ENCODE results near the gene ARG2. TPM values are rescaled to one million over a fixed set of nuclear protein-coding genes. Genes with fewer than 3 reads are reported as not detected.

The ARG2 gene
- total and polyA plus RNA-seq, 9 of the 15 experiments (the other 6 are each of a cell fraction or from before 2014, with no cell fraction given), result 6.2 to 75.0 (median 17.8) TPM

DNA sequence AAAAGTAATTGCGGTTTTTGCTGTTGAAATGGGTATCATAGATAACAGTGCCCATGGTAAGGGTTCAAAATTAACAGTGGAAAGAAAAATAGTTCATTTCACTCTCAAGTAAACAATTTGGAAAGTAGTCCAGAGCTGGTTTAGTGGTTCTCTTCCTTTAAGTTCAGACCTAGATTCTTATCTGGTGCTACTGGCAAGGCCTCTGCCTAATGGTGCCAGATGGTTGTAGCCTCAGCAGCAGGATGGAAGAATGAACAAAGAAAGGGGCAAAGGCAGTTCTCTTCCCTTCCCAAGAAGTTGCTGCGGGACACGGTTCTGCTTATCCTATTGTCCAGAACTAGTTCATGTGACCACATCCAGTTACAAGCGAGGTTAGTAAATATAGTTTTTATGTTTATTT lies 10.5 kb downstream of the ARG2 start (continued):
- TF ChIP-seq, protein P1, sequence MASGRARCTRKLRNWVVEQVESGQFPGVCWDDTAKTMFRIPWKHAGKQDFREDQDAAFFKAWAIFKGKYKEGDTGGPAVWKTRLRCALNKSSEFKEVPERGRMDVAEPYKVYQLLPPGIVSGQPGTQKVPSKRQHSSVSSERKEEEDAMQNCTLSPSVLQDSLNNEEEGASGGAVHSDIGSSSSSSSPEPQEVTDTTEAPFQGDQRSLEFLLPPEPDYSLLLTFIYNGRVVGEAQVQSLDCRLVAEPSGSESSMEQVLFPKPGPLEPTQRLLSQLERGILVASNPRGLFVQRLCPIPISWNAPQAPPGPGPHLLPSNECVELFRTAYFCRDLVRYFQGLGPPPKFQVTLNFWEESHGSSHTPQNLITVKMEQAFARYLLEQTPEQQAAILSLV (tag; IDR thresholded peaks at IDR 0.05), result no peak
- TF ChIP-seq, protein P2, sequence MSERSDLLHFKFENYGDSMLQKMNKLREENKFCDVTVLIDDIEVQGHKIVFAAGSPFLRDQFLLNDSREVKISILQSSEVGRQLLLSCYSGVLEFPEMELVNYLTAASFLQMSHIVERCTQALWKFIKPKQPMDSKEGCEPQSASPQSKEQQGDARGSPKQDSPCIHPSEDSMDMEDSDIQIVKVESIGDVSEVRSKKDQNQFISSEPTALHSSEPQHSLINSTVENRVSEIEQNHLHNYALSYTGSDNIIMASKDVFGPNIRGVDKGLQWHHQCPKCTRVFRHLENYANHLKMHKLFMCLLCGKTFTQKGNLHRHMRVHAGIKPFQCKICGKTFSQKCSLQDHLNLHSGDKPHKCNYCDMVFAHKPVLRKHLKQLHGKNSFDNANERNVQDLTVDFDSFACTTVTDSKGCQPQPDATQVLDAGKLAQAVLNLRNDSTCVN (CRISPR knock-in tag; IDR thresholded peaks at IDR 0.05), result no peak
- TF ChIP-seq PHF21A (IDR thresholded peaks at IDR 0.05; ENCODE audit: borderline replicate concordance, low read depth), result no peak
- TF ChIP-seq ZNF445 (CRISPR knock-in tag; IDR thresholded peaks at IDR 0.05; ENCODE audit: low read depth), result no peak
- TF ChIP-seq ZNF384 (IDR thresholded peaks at IDR 0.05; ENCODE audit: low read depth, low read length), result no peak
- no peak for TF ChIP-seq ESRRA (IDR thresholded peaks at IDR 0.05; ENCODE audit: borderline replicate concordance, low read depth)

DNA sequence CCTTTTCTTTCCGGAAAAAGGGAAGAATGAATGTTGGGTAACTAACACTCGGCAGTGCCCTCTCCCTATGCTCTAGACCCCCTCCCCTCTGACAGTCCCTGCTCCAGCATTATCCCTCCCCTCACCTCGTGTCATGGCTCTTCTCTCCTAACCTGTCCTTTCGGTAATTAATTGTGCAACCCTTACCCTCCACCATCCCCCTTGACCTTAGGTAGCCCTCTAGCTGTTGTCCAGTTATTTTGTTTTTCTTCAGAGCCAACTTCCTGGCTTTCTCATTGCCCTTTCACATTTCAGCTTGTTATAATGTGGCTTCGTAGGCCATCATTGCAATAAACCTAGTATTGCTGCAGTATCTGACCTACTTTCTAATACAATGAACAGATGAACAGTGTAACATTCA lies 11.2 kb downstream of the ARG2 start:
- no peak for DNase-seq (ENCODE audit: extremely low read depth in 1 of 4, low spot score in 3 of 4)
- Histone ChIP-seq H3K27me3 (ENCODE audit: control insufficient read depth in 2 of 2, insufficient read depth in 2 of 2, low read length in 2 of 2) (no peaks in the 10 kb centered on the region), H3K9me3 (replicated peaks; ENCODE audit: control insufficient read depth, insufficient read depth, low read depth, low read length) (no peaks in the 10 kb centered on the region), H3K9me1 (ENCODE audit: control insufficient read depth, insufficient read depth, low read length) (no peaks in the 10 kb centered on the region), H4K20me1 (replicated peaks; ENCODE audit: control insufficient read depth, insufficient read depth, low read length) (no peaks in the 10 kb centered on the region), H3K9ac (ENCODE audit: insufficient read depth in 1 of 2, low read depth in 2 of 2, low read length in 2 of 2) (no peak overlapping the region), H3K79me2 (ENCODE audit: control insufficient read depth, insufficient read depth, low read length) (no peaks in the 10 kb centered on the region), H3K4me3 (no peak overlapping the region), H3K4me1 (replicated peaks in 1 of 2; ENCODE audit: control insufficient read depth in 2 of 2, insufficient read depth in 2 of 2, low read length in 2 of 2) (peaks cover 0 to 13% of the 10 kb centered on the region in 2 experiments; a peak in 3 of 5 replicates), H3K36me3 (ENCODE audit: control insufficient read depth, insufficient read depth, low read length) (no peaks in the 10 kb centered on the region; the same call in 2 of the 3 replicates), H2AFZ (ENCODE audit: low read depth, low read length) (no peak overlapping the region), H3K27ac (ENCODE audit: extremely low read depth, low read depth, low read length) (no peak overlapping the region), H3K4me2 (ENCODE audit: insufficient read depth, low read length) (no peak overlapping the region)
- BruUV-seq (replicated peaks), result no TSS peak
- ATAC-seq, result no peak
- FAIRE-seq, result no peak
- POLR2A ChIA-PET, result interaction anchor here (0.6 to 2.1 kb wide), 6 partner anchors 8 to 177 kb away, joined by 3 to 7 read pairs (median 4); no protein-coding TSS in a partner anchor
- CTCF ChIA-PET (ENCODE audit: low intra/inter-chr PET ratio), result no interaction called here
- intact Hi-C loops (cut with micrococcal nuclease), result no loop called here
- in situ Hi-C loops (cut with MboI), result no loop called here
- 62% methylated on average over 4 of the region's 5 CpGs for WGBS (ENCODE audit: insufficient coverage, low coverage, missing lambda C conversion rate)
- TF ChIP-seq, protein P3, sequence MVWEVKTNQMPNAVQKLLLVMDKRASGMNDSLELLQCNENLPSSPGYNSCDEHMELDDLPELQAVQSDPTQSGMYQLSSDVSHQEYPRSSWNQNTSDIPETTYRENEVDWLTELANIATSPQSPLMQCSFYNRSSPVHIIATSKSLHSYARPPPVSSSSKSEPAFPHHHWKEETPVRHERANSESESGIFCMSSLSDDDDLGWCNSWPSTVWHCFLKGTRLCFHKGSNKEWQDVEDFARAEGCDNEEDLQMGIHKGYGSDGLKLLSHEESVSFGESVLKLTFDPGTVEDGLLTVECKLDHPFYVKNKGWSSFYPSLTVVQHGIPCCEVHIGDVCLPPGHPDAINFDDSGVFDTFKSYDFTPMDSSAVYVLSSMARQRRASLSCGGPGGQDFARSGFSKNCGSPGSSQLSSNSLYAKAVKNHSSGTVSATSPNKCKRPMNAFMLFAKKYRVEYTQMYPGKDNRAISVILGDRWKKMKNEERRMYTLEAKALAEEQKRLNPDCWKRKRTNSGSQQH (CRISPR knock-in tag; IDR thresholded peaks at IDR 0.05), result no peak
- TF ChIP-seq SIN3B (IDR thresholded peaks at IDR 0.05; ENCODE audit: low read depth) (no peak), TAL1 (IDR thresholded peaks at IDR 0.05) (no peak)
- TF ChIP-seq, protein P4, sequence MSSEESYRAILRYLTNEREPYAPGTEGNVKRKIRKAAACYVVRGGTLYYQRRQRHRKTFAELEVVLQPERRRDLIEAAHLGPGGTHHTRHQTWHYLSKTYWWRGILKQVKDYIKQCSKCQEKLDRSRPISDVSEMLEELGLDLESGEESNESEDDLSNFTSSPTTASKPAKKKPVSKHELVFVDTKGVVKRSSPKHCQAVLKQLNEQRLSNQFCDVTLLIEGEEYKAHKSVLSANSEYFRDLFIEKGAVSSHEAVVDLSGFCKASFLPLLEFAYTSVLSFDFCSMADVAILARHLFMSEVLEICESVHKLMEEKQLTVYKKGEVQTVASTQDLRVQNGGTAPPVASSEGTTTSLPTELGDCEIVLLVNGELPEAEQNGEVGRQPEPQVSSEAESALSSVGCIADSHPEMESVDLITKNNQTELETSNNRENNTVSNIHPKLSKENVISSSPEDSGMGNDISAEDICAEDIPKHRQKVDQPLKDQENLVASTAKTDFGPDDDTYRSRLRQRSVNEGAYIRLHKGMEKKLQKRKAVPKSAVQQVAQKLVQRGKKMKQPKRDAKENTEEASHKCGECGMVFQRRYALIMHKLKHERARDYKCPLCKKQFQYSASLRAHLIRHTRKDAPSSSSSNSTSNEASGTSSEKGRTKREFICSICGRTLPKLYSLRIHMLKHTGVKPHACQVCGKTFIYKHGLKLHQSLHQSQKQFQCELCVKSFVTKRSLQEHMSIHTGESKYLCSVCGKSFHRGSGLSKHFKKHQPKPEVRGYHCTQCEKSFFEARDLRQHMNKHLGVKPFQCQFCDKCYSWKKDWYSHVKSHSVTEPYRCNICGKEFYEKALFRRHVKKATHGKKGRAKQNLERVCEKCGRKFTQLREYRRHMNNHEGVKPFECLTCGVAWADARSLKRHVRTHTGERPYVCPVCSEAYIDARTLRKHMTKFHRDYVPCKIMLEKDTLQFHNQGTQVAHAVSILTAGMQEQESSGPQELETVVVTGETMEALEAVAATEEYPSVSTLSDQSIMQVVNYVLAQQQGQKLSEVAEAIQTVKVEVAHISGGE (CRISPR knock-in tag; IDR thresholded peaks at IDR 0.05), result no peak
- TF ChIP-seq, protein P5, sequence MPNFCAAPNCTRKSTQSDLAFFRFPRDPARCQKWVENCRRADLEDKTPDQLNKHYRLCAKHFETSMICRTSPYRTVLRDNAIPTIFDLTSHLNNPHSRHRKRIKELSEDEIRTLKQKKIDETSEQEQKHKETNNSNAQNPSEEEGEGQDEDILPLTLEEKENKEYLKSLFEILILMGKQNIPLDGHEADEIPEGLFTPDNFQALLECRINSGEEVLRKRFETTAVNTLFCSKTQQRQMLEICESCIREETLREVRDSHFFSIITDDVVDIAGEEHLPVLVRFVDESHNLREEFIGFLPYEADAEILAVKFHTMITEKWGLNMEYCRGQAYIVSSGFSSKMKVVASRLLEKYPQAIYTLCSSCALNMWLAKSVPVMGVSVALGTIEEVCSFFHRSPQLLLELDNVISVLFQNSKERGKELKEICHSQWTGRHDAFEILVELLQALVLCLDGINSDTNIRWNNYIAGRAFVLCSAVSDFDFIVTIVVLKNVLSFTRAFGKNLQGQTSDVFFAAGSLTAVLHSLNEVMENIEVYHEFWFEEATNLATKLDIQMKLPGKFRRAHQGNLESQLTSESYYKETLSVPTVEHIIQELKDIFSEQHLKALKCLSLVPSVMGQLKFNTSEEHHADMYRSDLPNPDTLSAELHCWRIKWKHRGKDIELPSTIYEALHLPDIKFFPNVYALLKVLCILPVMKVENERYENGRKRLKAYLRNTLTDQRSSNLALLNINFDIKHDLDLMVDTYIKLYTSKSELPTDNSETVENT (CRISPR knock-in tag; IDR thresholded peaks at IDR 0.05), result no peak
